ENCODE measurements around the gene TMEM143.

The TMEM143 gene

GRCh38 chr19:48332662-48333466 lies 30.9 kb downstream of the TMEM143 start:
- Histone ChIP-seq H3K4me1 (peaks cover 51 to 63% (median 61%) of the 10 kb centered on the region in 10 experiments), H3K36me3 (peaks cover 0 to 35% (median 15%) of the 10 kb centered on the region in 11 experiments; a peak in 15 of 22 replicates), H3K9me3 (replicated peaks in 1 of 11) (peaks cover 0 to 11% (median 5%) of the 10 kb centered on the region in 11 experiments; a peak in 10 of 22 replicates), H3K4me3 (peak overlapping the region; percentile 53 to 74 (median 64)), H3K27me3 (no peaks in the 10 kb centered on the region), H3K4me2 (peak overlapping the region; percentile 94 to 100 (median 98)), H3K9ac (peak overlapping the region; percentile 60 to 86 (median 81)), H4K20me1 (peaks cover 0 to 48% (median 5%) of the 10 kb centered on the region in 11 experiments; a peak in 9 of 22 replicates), H3K27ac (peak overlapping the region; percentile 63 to 88 (median 83))
- no peak for TF ChIP-seq Cebpa-rat (IDR thresholded peaks at IDR 0.05)

GRCh38 chr19:48332351-48332661 lies 31.4 kb downstream of the TMEM143 start:
- H3K9ac ChIP-seq: peak overlapping the region in 7 of 11 experiments; percentile 7 to 84 (median 47); a peak in 12 of 22 replicates
- H3K4me2 ChIP-seq: peak overlapping the region; percentile 94 to 100 (median 98)
- H3K36me3 ChIP-seq: peaks cover 0 to 41% (median 21%) of the 10 kb centered on the region in 11 experiments; a peak in 17 of 22 replicates
- TF ChIP-seq Cebpa-rat (IDR thresholded peaks at IDR 0.05): no peak
- no peaks in the 10 kb centered on the region for H3K27me3 ChIP-seq
- peak overlapping the region; percentile 53 to 74 (median 64) for H3K4me3 ChIP-seq
- H3K27ac ChIP-seq: peak overlapping the region in 8 of 11 experiments; percentile 4 to 83 (median 42); a peak in 11 of 22 replicates
- H4K20me1 ChIP-seq: peaks cover 0 to 54% (median 5%) of the 10 kb centered on the region in 11 experiments; a peak in 9 of 22 replicates
- peaks cover 0 to 16% (median 5%) of the 10 kb centered on the region in 11 experiments; a peak in 10 of 22 replicates for H3K9me3 ChIP-seq (replicated peaks in 1 of 11)
- peaks cover 57 to 69% (median 66%) of the 10 kb centered on the region in 10 experiments for H3K4me1 ChIP-seq

- peak overlapping the region; percentile 39 to 95 (median 58) for H3K4me3 ChIP-seq
- H3K36me3 ChIP-seq: peaks cover 0 to 48% (median 26%) of the 10 kb centered on the region in 11 experiments; a peak in 17 of 22 replicates
- peaks cover 0 to 68% (median 10%) of the 10 kb centered on the region in 11 experiments; a peak in 9 of 22 replicates for H4K20me1 ChIP-seq
- no peak for TF ChIP-seq Cebpa-rat (IDR thresholded peaks at IDR 0.05)
- H3K4me2 ChIP-seq: peak overlapping the region; percentile 93 to 100 (median 98)
- peak overlapping the region; percentile 39 to 82 (median 75); a peak in 21 of 22 replicates for H3K9ac ChIP-seq
- peaks cover 71 to 87% (median 81%) of the 10 kb centered on the region in 10 experiments for H3K4me1 ChIP-seq
- peak overlapping the region; percentile 36 to 86 (median 78); a peak in 20 of 22 replicates for H3K27ac ChIP-seq
- H3K27me3 ChIP-seq: no peaks in the 10 kb centered on the region
- H3K9me3 ChIP-seq (replicated peaks in 1 of 11): peaks cover 0 to 16% (median 5%) of the 10 kb centered on the region in 11 experiments; a peak in 10 of 22 replicates
These were observed 33.6 kb downstream of the TMEM143 start for GRCh38 chr19:48330012-48330681.

- H3K27ac ChIP-seq: peak overlapping the region; percentile 9 to 86 (median 78); a peak in 20 of 22 replicates
- TF ChIP-seq Cebpa-rat (IDR thresholded peaks at IDR 0.05): no peak
- peak overlapping the region; percentile 39 to 82 (median 75); a peak in 20 of 22 replicates for H3K9ac ChIP-seq
- peaks cover 0 to 48% (median 26%) of the 10 kb centered on the region in 11 experiments; a peak in 17 of 22 replicates for H3K36me3 ChIP-seq
- H3K4me1 ChIP-seq: peaks cover 77 to 87% (median 82%) of the 10 kb centered on the region in 10 experiments
- peak overlapping the region; percentile 39 to 95 (median 58) for H3K4me3 ChIP-seq
- peak overlapping the region; percentile 93 to 100 (median 98) for H3K4me2 ChIP-seq
- H3K27me3 ChIP-seq: no peaks in the 10 kb centered on the region
- H4K20me1 ChIP-seq: peaks cover 0 to 68% (median 10%) of the 10 kb centered on the region in 11 experiments; a peak in 9 of 22 replicates
- H3K9me3 ChIP-seq (replicated peaks in 1 of 11): peaks cover 0 to 16% (median 5%) of the 10 kb centered on the region in 11 experiments; a peak in 10 of 22 replicates
These were observed 34.4 kb downstream of the TMEM143 start for GRCh38 chr19:48329167-48329891.

- H3K9ac ChIP-seq: peak within 1 kb of the TSS; percentile 81 to 97 (median 94)
- peak within 1 kb of the TSS; percentile 84 to 100 (median 95) for H3K27ac ChIP-seq
- no peaks in the 10 kb centered on the region for H3K27me3 ChIP-seq
These were observed 38.4 kb downstream of the TMEM143 start, which contains the start of gene EMP3 for GRCh38 chr19:48325265-48325910. TSS of gene EMP3 (plus strand) at chr19:48325552. CDS start at chr19:48326845, 1,293 bp downstream.

GRCh38 chr19:48321622-48322591 lies 41.8 kb downstream of the TMEM143 start:
- Histone ChIP-seq H3K4me3 (peak overlapping the region; percentile 61 to 75 (median 68)), H3K9me3 (replicated peaks in 1 of 11) (no peaks in the 10 kb centered on the region; a peak in 2 of 22 replicates), H4K20me1 (peaks cover 0 to 10% (median 3%) of the 10 kb centered on the region in 11 experiments; a peak in 6 of 22 replicates), H3K4me2 (peak overlapping the region; percentile 93 to 100 (median 98)), H3K27ac (peak overlapping the region; percentile 94 to 100 (median 99)), H3K27me3 (no peaks in the 10 kb centered on the region), H3K36me3 (peaks cover 0 to 3% (median 0%) of the 10 kb centered on the region in 11 experiments; a peak in 5 of 22 replicates), H3K4me1 (peaks cover 59 to 90% (median 82%) of the 10 kb centered on the region in 10 experiments), H3K9ac (peak overlapping the region; percentile 93 to 98 (median 96))
- no peak for TF ChIP-seq Cebpa-rat (IDR thresholded peaks at IDR 0.05)

More at GRCh38 chr19:48325265-48325910, 38.4 kb downstream of the TMEM143 start, which contains the start of gene EMP3:
- Histone ChIP-seq H3K36me3 (peaks cover 0 to 35% (median 20%) of the 10 kb centered on the region in 11 experiments; a peak in 16 of 22 replicates), H3K4me3 (peak within 1 kb of the TSS; percentile 66 to 95 (median 78)), H3K4me1 (peaks cover 78 to 84% (median 80%) of the 10 kb centered on the region in 10 experiments), H3K4me2 (peak within 1 kb of the TSS; percentile 85 to 100 (median 98)), H4K20me1 (peaks cover 0 to 45% (median 7%) of the 10 kb centered on the region in 11 experiments; a peak in 8 of 22 replicates), H3K9me3 (replicated peaks in 1 of 11) (peaks cover 0 to 16% (median 5%) of the 10 kb centered on the region in 11 experiments; a peak in 10 of 22 replicates)
- no peak for TF ChIP-seq Cebpa-rat (IDR thresholded peaks at IDR 0.05)

GRCh38 chr19:48321372-48321621 lies 42.4 kb downstream of the TMEM143 start:
- Histone ChIP-seq H4K20me1 (peaks cover 0 to 4% (median 0%) of the 10 kb centered on the region in 11 experiments; a peak in 4 of 22 replicates), H3K27ac (peak overlapping the region; percentile 94 to 100 (median 99)), H3K4me2 (peak overlapping the region; percentile 89 to 100 (median 94)), H3K4me1 (peaks cover 53 to 90% (median 82%) of the 10 kb centered on the region in 10 experiments), H3K36me3 (no peaks in the 10 kb centered on the region), H3K27me3 (no peaks in the 10 kb centered on the region), H3K9ac (peak overlapping the region; percentile 93 to 98 (median 96)), H3K4me3 (peak overlapping the region; percentile 61 to 75 (median 68)), H3K9me3 (replicated peaks in 1 of 11) (no peaks in the 10 kb centered on the region)
- TF ChIP-seq Cebpa-rat (IDR thresholded peaks at IDR 0.05): no peak
